Endothelial cell of umbilical vein (primary cell): ENCODE measurements around the gene NTF4. TPM values are rescaled to one million over a fixed set of nuclear protein-coding genes. Genes with fewer than 3 reads are reported as not detected.
"Not testable (repeated sequence)": the region's sequence is repeated elsewhere in the genome, so short reads cannot be mapped to it uniquely, and the experiment has no call there.

ENCODE experiments used
- BruUV-seq: library from RNA; stranded (reverse); fragments of 400-500 nt; replicated peaks from 2 replicates; lab custom pipeline; 2021; lab: Mats Ljungman, UMichigan
- CTCF ChIA-PET: fragments of 300-600, 350-600 bp; sonication (Branson Sonifier 250); formaldehyde crosslinking; loops from one replicate; lab custom pipeline; 2021; ENCODE audit warnings: antibody characterized with exemption, inconsistent platforms; lab: Charles Lee
- POLR2A ChIA-PET: fragments of 300-600, 350-600 bp; sonication (Branson Sonifier 250); formaldehyde crosslinking; loops from one replicate; lab custom pipeline; 2021; ENCODE audit warnings: antibody characterized with exemption, inconsistent platforms; lab: Charles Lee
- DNase-seq: peaks from one replicate; pipeline ENCODE4 v3.0.0-alpha.2; 2011; ENCODE audit warnings: low read depth, low spot score
- FAIRE-seq: peaks from 2 replicates; lab custom pipeline; 2011; peaks lifted over from hg19 to GRCh38; lab: Jason Lieb, UNC
- H2AFZ ChIP-seq: 2 replicates; pipeline ENCODE4 v1.6.0; 2012; ENCODE audit warnings: low read depth, low read length, control low read depth, inconsistent platforms
- H3K27ac ChIP-seq: 2 replicates; pipeline ENCODE4 v1.5.1; 2011; ENCODE audit warnings: low read depth, mild to moderate bottlenecking, control low read depth, low read length, moderate library complexity; ENCODE audit not compliant: insufficient read depth
- H3K27me3 ChIP-seq, 2 experiments: 2 replicates each; pipeline versions ENCODE4 v1.6.0 to v1.6.1; 2011; ENCODE audit warnings: low read length in 2 of 2, mixed read lengths in 1 of 2; ENCODE audit not compliant: control insufficient read depth in 2 of 2, insufficient read depth in 2 of 2
- H3K36me3 ChIP-seq, 2 experiments: 2 replicates in 1 of 2; 3 replicates in 1 of 2; pipeline ENCODE4 v1.5.1; 2011; ENCODE audit warnings: low read length in 2 of 2, mild to moderate bottlenecking in 1 of 2, moderate library complexity in 1 of 2; ENCODE audit not compliant: control insufficient read depth in 2 of 2, insufficient read depth in 2 of 2; ENCODE audit errors: extremely low read depth in 1 of 2
- H3K4me1 ChIP-seq: 3 replicates; pipeline ENCODE4 v1.5.1; 2011; ENCODE audit warnings: mild to moderate bottlenecking, low read length; ENCODE audit not compliant: control insufficient read depth, insufficient read depth; ENCODE audit errors: extremely low read depth
- H3K4me2 ChIP-seq: 2 replicates; pipeline ENCODE4 v1.6.1; 2011; ENCODE audit warnings: low read length, control low read depth, mixed read lengths; ENCODE audit not compliant: insufficient read depth
- H3K4me3 ChIP-seq, 3 experiments: fragments of 200-600 bp in 1 of 3; sonication (generic), shearing (Covaris generic) in 1 of 3; replicated peaks in 1 of 3; 2 replicates each; pipeline ENCODE4 v1.5.1; 2011 to 2016; ENCODE audit warnings: control low read depth in 3 of 3, low read length in 3 of 3, mild to moderate bottlenecking in 2 of 3, inconsistent platforms in 1 of 3, low read depth in 1 of 3, moderate library complexity in 1 of 3; ENCODE audit not compliant: insufficient read depth in 1 of 3
- H3K79me2 ChIP-seq: 2 replicates; pipeline ENCODE4 v1.6.0; 2012; ENCODE audit warnings: low read length, inconsistent platforms; ENCODE audit not compliant: control insufficient read depth, insufficient read depth
- H3K9ac ChIP-seq: replicated peaks from 2 replicates; pipeline ENCODE3; 2011; ENCODE audit warnings: low read length, control low read depth; ENCODE audit not compliant: insufficient read depth; ENCODE audit errors: extremely low read depth
- H3K9me1 ChIP-seq: replicated peaks from 3 replicates; pipeline ENCODE4 v1.6.0; 2011; ENCODE audit warnings: mild to moderate bottlenecking, low read length; ENCODE audit not compliant: control insufficient read depth, insufficient read depth; ENCODE audit errors: extremely low read depth
- H3K9me3 ChIP-seq: replicated peaks from 2 replicates; pipeline ENCODE4 v1.5.1; 2012; ENCODE audit warnings: low read length, inconsistent platforms; ENCODE audit not compliant: control insufficient read depth, insufficient read depth
- H4K20me1 ChIP-seq: replicated peaks from 2 replicates; pipeline ENCODE3; 2011; ENCODE audit warnings: mild to moderate bottlenecking, low read length; ENCODE audit not compliant: control insufficient read depth, insufficient read depth; ENCODE audit errors: extremely low read depth
- CTCF ChIP-seq, 2 donors: IDR thresholded peaks; 1 replicate in 1 of 2; 2 replicates in 1 of 2; pipeline ENCODE4 v1.5.1; 2011; ENCODE audit warnings: low read length in 2 of 2, mild to moderate bottlenecking in 2 of 2, moderate library complexity in 2 of 2, control low read depth in 1 of 2, inconsistent platforms in 1 of 2, low read depth in 1 of 2; ENCODE audit not compliant: insufficient read depth in 1 of 2; ENCODE audit errors: extremely low read depth in 1 of 2
- dilution Hi-C: fragments of 300-500 bp; cut with MboI; formaldehyde crosslinking; loops from one replicate; pipeline ENCODE4 v1.15.0; 2019; ENCODE audit warnings: low sequenced_read_pairs; ENCODE audit not compliant: extremely low pct_ligation_motif_present
- intact Hi-C: fragments of 100-400 bp; cut with micrococcal nuclease; formaldehyde crosslinking; loops from one replicate; pipeline ENCODE4 v1.10.0; 2022
- polyA plus RNA-seq, 4 experiments: library from polyadenylated mRNA; depleted of rRNA in 3 of 4; stranded (reverse) in 3 of 4; unstranded in 1 of 4; fragments of >200 nt; gene quantifications; 2 replicates each; pipeline versions ENCODE4 v1.2.1 to v1.2.3, GENCODE V29; 2011 to 2012; ENCODE audit warnings: missing spikeins in 1 of 4
- total RNA-seq: library from RNA; stranded (reverse); gene quantifications from 2 replicates; pipeline ENCODE4 v1.2.3, GENCODE V29; 2021

The NTF4 gene
- total and polyA plus RNA-seq, 2 donors (not counting 3 experiments of a cell fraction or from before 2014, with no cell fraction given), result not detected

- H3K4me3 ChIP-seq, H3K9me3 ChIP-seq, DNase-seq, intact Hi-C loops, H3K27me3 ChIP-seq, dilution Hi-C loops, H3K9ac ChIP-seq, FAIRE-seq, POLR2A ChIA-PET, H3K36me3 ChIP-seq, H2AFZ ChIP-seq, H3K4me2 ChIP-seq, H4K20me1 ChIP-seq, CTCF ChIA-PET, H3K79me2 ChIP-seq, BruUV-seq, H3K27ac ChIP-seq, H3K9me1 ChIP-seq, H3K4me1 ChIP-seq: not testable (repeated sequence)
Observed at GRCh38 chr19:49038111-49038510, 26.5 kb downstream of the NTF4 start.

- H3K27ac ChIP-seq, DNase-seq, intact Hi-C loops, POLR2A ChIA-PET, H3K9ac ChIP-seq, H3K4me3 ChIP-seq, H4K20me1 ChIP-seq, BruUV-seq, H3K9me1 ChIP-seq, H3K4me1 ChIP-seq, FAIRE-seq, dilution Hi-C loops, H3K79me2 ChIP-seq, H3K4me2 ChIP-seq, CTCF ChIA-PET, H2AFZ ChIP-seq, H3K36me3 ChIP-seq, H3K9me3 ChIP-seq, H3K27me3 ChIP-seq: not testable (repeated sequence)
- TF ChIP-seq CTCF (IDR thresholded peaks at IDR 0.05; ENCODE audit: extremely low read depth in 1 of 2, insufficient read depth in 1 of 2, low read depth in 1 of 2, low read length in 2 of 2), result peak; percentile 16 to 35
Observed at GRCh38 chr19:49036815-49037214, 27.8 kb downstream of the NTF4 start, which contains the start of gene CGB1. CGB1 (minus strand) TSS chr19:49036895; CDS start chr19:49036711, 184 bp downstream.
